A549 treated with dexamethasone at 1 μM for 4 hours (cell line): ENCODE measurements around the gene SLC9A6. TPM values are rescaled to one million over a fixed set of nuclear protein-coding genes. Genes with fewer than 3 reads are reported as not detected.

ENCODE experiments used
- total RNA-seq: library from RNA; stranded (reverse); fragments of 200-300 nt; extraction: Qiagen RNA extraction; gene quantifications from 5 replicates; pipeline ENCODE4 v1.2.3, GENCODE V29; 2022

Gene SLC9A6
- 6.9 to 10.1 TPM (median 8.8 TPM) in 5 replicates for total RNA-seq

DNA sequence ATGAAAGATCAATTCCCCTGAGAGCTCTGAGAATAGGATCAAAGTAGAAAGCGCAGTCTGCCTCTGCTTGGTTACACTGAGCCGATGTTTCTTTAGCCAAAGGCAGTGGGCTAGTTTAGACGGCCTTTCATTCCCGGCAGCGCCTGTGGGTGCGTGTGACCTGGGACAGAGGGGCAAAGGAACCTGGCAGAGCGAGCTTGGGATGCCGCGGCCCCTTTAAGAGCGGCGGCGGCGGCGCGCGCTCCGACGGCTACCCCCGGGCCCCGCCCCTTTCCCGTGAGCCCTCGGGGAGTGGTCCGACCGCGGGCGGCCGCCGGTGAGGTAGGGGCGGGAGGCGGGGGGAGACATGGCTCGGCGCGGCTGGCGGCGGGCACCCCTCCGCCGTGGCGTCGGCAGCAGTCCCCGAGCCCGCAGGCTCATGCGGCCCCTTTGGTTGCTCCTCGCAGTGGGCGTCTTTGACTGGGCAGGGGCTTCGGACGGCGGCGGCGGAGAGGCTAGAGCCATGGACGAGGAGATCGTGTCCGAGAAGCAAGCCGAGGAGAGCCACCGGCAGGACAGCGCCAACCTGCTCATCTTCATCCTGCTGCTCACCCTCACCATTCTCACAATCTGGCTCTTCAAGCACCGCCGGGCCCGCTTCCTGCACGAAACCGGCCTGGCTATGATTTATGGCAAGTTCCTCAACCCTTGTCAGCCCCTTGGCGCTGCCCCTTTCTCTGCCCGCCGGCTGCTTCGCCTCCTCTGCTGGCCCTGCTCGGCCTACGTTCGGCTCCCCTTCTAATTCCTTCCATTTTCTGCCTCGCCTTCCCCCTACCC lies at the start of gene SLC9A6:
Gene SLC9A6, plus strand, starts transcription at position 279 of the 816 bp plus-strand sequence. Its CDS starts 224 bp downstream, at position 503.

GRCh38 chrX:135973548-135974278 lies 11.5 kb upstream of the SLC9A6 start, which contains the start of gene MMGT1:
Gene MMGT1 (minus strand): TSS chrX:135973988. CDS start chrX:135973675, 313 bp downstream.

Other genes starting within 250 kb of the SLC9A6 start
- 0.12 TPM in 1 of 5 replicates, not detected in the others for gene CT45A3, start 217.2 kb upstream of the SLC9A6 start, total RNA-seq
- gene CT45A5, start 199.9 kb upstream of the SLC9A6 start, total RNA-seq, result 0.09 to 0.22 TPM in 2 of 5 replicates, not detected in the others
- gene CT45A6, start 182.6 kb upstream of the SLC9A6 start, total RNA-seq, result not detected in 5 replicates
- gene CT45A2, start 165.4 kb upstream of the SLC9A6 start, total RNA-seq, result not detected in 5 replicates
- gene CT45A7, start 148.2 kb upstream of the SLC9A6 start, total RNA-seq, result not detected in 5 replicates
- not detected in 5 replicates for gene CT45A8, start 130.9 kb upstream of the SLC9A6 start, total RNA-seq
- not detected in 5 replicates for gene CT45A9, start 113.6 kb upstream of the SLC9A6 start, total RNA-seq
- 0.21 to 0.55 TPM (median 0.44 TPM) in 4 of 5 replicates, not detected in the other for gene CT45A10, start 92.0 kb upstream of the SLC9A6 start, total RNA-seq
- gene SAGE1, start 91.7 kb upstream of the SLC9A6 start, total RNA-seq, result 0.02 to 0.14 TPM (median 0.05 TPM) in 4 of 5 replicates, not detected in the other
- gene MMGT1, start 11.4 kb upstream of the SLC9A6 start, total RNA-seq, result 16.7 to 23.9 TPM (median 20.4 TPM) in 5 replicates
- 22.5 to 27.0 TPM (median 23.2 TPM) in 5 replicates for gene FHL1, start 162.1 kb downstream of the SLC9A6 start, total RNA-seq